ENCODE results near the gene RO60. TPM values are rescaled to one million over a fixed set of nuclear protein-coding genes. Genes with fewer than 3 reads are reported as not detected.
"Not testable (repeated sequence)": the region's sequence is repeated elsewhere in the genome, so short reads cannot be mapped to it uniquely, and the experiment has no call there.

Gene RO60
- total and polyA plus RNA-seq, 7 donors, result 8.7 to 128 (median 94.6) TPM

DNA sequence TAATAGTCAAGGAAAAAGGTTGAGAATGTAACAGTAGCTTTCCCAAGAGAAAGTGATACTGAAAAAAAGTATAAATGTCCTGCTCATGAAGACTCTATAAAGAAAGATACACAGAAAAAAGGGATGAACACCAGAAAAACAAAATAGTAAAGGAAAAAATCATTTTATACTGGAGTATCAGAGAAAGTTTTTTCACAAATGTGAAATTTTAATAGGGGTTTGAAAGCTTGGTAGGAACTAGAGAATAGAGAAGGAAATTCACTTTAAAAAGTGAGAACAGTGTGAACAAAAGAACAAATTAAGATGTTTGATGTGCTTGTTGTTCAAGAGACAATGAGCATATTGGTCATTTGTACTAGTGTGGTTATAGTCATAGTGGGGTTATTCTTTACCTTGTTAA lies 25.8 kb upstream of the RO60 start:
- Histone ChIP-seq H3K4me3 (no peak overlapping the region), H3K36me3 (peaks cover 0 to 3% (median 0%) of the 10 kb centered on the region in 4 donors), H3K9me3 (no peaks in the 10 kb centered on the region), H3K27me3 (no peaks in the 10 kb centered on the region), H3K27ac (no peak overlapping the region), H3K4me1 (no peaks in the 10 kb centered on the region)
- TF ChIP-seq POLR2A (IDR thresholded peaks at IDR 0.05) (no peak), CTCF (IDR thresholded peaks at IDR 0.05) (no peak), EP300 (IDR thresholded peaks at IDR 0.05) (no peak), POLR2AphosphoS5 (IDR thresholded peaks at IDR 0.05) (no peak)
- intact Hi-C loops (cut with DNase I), result no loop called here
- no peak for DNase-seq

GRCh38 chr1:193036337-193037047 lies 22.9 kb upstream of the RO60 start:
- intact Hi-C loops (cut with DNase I), result no loop called here
- Histone ChIP-seq H3K36me3 (no peaks in the 10 kb centered on the region), H3K4me3 (no peak overlapping the region), H3K4me1 (no peaks in the 10 kb centered on the region), H3K27ac (no peak overlapping the region), H3K9me3 (no peaks in the 10 kb centered on the region), H3K27me3 (no peaks in the 10 kb centered on the region)
- TF ChIP-seq EP300 (IDR thresholded peaks at IDR 0.05) (no peak), POLR2AphosphoS5 (IDR thresholded peaks at IDR 0.05) (no peak), POLR2A (IDR thresholded peaks at IDR 0.05) (no peak), CTCF (IDR thresholded peaks at IDR 0.05) (no peak)
- 58 to 86% methylated on average over 3 of the region's 3 CpGs for WGBS, 2 donors
- no peak for DNase-seq

DNA sequence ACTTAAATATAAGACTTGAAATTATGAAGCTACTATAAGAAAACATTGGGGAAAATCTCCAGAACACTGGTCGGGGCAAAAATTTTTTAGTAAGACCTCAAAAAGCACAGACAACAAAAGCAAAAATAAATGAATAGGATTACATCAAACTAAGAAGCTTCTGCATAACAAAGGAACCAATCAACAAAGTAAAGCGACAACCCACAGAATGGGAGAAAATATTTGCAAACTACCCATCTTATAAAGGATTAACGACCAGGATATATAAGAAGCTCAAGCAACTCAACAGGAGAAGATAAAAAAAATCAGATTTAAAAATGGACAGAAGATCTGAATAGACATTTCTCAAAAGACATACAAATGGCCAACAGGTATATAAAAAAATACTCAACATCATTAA lies 19.4 kb upstream of the RO60 start:
- Histone ChIP-seq H3K4me1 (no peaks in the 10 kb centered on the region), H3K4me3 (no peak overlapping the region), H3K27ac (no peak overlapping the region), H3K9me3 (no peaks in the 10 kb centered on the region), H3K36me3 (peaks cover 0 to 8% (median 0%) of the 10 kb centered on the region in 4 donors), H3K27me3 (no peaks in the 10 kb centered on the region)
- no peak for TF ChIP-seq EP300 (IDR thresholded peaks at IDR 0.05)
- no peak for TF ChIP-seq POLR2AphosphoS5 (IDR thresholded peaks at IDR 0.05)
- TF ChIP-seq CTCF (IDR thresholded peaks at IDR 0.05), result no peak
- no peak for TF ChIP-seq POLR2A (IDR thresholded peaks at IDR 0.05)
- WGBS, 2 donors, result 94 to 95% methylated on average over 3 of the region's 3 CpGs
- no peak for DNase-seq
- intact Hi-C loops (cut with DNase I), result no loop called here

DNA sequence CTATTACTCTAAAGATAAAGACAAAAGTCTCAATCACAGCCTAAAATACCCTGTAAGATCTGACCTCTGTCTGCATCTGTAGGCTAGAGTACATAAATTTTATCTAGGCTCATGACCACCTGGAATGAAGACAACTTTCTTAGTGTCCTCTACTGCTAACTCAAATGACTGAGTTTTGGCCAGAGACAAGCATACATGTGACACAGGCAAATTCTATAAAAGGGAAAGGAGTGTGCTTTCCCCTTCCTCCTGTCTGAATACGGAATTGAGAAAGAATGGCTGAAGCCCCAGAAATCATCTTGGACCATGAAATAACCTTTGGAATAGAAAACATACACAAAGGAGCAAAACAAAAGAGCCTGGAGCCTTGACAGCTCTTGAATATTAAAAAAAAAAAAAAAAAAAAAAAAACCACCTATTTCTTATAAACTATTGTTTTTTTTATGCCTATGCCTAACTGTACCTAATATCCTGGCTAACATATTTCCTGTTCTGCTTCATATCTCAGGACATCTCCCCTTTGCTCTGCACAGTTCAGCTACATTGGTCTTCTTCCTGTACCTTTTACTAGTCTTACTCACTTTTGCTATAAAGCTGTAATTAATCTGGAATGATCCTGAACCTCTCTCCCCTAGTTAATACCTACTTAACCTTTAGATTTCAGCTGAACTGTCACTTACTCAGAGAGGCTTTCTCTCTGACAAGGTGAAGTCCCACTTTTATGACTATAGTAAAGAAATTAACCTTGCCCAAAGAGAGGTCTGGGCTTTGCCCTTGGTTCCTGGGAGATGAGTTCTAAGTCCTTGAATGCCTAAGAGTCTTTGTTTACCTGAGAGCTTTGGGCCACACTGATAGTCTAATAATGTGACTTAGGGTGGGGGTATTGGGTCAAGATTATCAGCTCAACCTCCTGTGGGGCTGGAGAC lies 16.4 kb upstream of the RO60 start:
- WGBS, 2 donors, result 95 to 100% methylated on average over 1 of the region's 1 CpG
- intact Hi-C loops (cut with DNase I), result no loop called here
- no peak overlapping the region for H3K27ac ChIP-seq
- peaks cover 0 to 15% (median 0%) of the 10 kb centered on the region in 4 donors for H3K36me3 ChIP-seq
- H3K4me3 ChIP-seq, result no peak overlapping the region
- no peaks in the 10 kb centered on the region for H3K4me1 ChIP-seq
- TF ChIP-seq CTCF (IDR thresholded peaks at IDR 0.05) (no peak), POLR2A (IDR thresholded peaks at IDR 0.05) (no peak), POLR2AphosphoS5 (IDR thresholded peaks at IDR 0.05) (no peak)
- H3K9me3 ChIP-seq, result no peaks in the 10 kb centered on the region
- no peaks in the 10 kb centered on the region for H3K27me3 ChIP-seq
- no peak for DNase-seq

DNA sequence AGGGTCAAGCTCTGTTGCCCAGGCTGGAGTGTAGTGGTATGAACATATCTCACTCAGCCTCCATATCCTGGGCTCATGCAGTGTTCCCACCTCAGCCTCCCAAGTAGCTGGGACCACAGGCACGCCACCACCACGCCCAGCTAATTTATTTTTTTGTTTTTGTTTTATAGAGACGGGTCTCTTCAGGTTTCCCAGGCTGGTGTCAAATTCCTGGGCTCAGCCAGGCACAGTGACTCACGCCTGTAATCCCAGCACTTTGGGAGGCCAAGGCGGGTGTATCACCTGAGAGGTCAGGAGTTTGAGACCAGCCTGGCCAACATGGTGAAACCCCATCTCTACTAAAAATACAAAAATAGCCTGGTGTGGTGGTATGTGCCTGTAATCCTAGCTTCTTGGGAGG lies 10.5 kb upstream of the RO60 start:
- intact Hi-C loops (cut with DNase I); H3K4me3 ChIP-seq; DNase-seq; H3K4me1 ChIP-seq; H3K9me3 ChIP-seq; H3K27me3 ChIP-seq: not testable (repeated sequence)
- peaks cover 0 to 37% (median 0%) of the 10 kb centered on the region in 4 donors for H3K36me3 ChIP-seq
- peak overlapping the region in 1 of 4 donors; percentile 16 for H3K27ac ChIP-seq
- WGBS, 2 donors, result 89 to 95% methylated on average over 5 of the region's 5 CpGs
